GM12875 (cell line): ENCODE results near the gene DTX3.

ENCODE experiments used
- H3K4me3 ChIP-seq: one replicate; pipeline ENCODE4 v1.5.1; 2011; ENCODE audit warnings: low read depth, low read length, control low read depth
- TF ChIP-seq, protein P1 (sequence below): IDR thresholded peaks from 2 replicates; pipeline ENCODE4 v1.5.1; 2011; ENCODE audit warnings: low read depth, mild to moderate bottlenecking, control low read depth, inconsistent platforms, low read length, moderate library complexity, borderline replicate concordance; ENCODE audit not compliant: insufficient read depth

Gene DTX3

GRCh38 chr12:57658890-57659289, 54.3 kb downstream of the DTX3 start:
- TF ChIP-seq, protein P1, sequence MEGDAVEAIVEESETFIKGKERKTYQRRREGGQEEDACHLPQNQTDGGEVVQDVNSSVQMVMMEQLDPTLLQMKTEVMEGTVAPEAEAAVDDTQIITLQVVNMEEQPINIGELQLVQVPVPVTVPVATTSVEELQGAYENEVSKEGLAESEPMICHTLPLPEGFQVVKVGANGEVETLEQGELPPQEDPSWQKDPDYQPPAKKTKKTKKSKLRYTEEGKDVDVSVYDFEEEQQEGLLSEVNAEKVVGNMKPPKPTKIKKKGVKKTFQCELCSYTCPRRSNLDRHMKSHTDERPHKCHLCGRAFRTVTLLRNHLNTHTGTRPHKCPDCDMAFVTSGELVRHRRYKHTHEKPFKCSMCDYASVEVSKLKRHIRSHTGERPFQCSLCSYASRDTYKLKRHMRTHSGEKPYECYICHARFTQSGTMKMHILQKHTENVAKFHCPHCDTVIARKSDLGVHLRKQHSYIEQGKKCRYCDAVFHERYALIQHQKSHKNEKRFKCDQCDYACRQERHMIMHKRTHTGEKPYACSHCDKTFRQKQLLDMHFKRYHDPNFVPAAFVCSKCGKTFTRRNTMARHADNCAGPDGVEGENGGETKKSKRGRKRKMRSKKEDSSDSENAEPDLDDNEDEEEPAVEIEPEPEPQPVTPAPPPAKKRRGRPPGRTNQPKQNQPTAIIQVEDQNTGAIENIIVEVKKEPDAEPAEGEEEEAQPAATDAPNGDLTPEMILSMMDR: no peak
- H3K4me3 ChIP-seq: no peak overlapping the region
